Posterior vena cava (tissue), 2 donors: ENCODE results near the gene RNF10. TPM values are rescaled to one million over a fixed set of nuclear protein-coding genes. Genes with fewer than 3 reads are reported as not detected.
"Not testable (repeated sequence)": the region's sequence is repeated elsewhere in the genome, so short reads cannot be mapped to it uniquely, and the experiment has no call there.

Experiments
- DNase-seq: peaks from one replicate; pipeline ENCODE4 v3.0.0-alpha.2; 2020; ENCODE audit warnings: low spot score
- intact Hi-C, 2 donors: fragments of 100-400 bp; cut with DNase I; formaldehyde crosslinking; loops; one replicate each; pipeline versions ENCODE4 v1.14.1 to v1.14.2; 2022 to 2023
- long read RNA-seq, 2 donors: library from polyadenylated mRNA; unstranded; transcript quantifications; one replicate each; pipeline ENCODE4 v2.0.0, GENCODE V29; 2020 to 2021
- total RNA-seq, 2 donors: library from RNA; stranded (reverse); fragmentation: NEBNext Ultra II Directional; extraction: Animal tissue kit (Norgen Biotek cat#: 25700); gene quantifications; one replicate each; pipeline ENCODE4 v1.2.1, GENCODE V29; 2021
- donor health status: DM: yes; HTN: yes; CAD: no.
- donor health status: DM: yes; HTN: yes; CAD: no.

The RNF10 gene
- 100 to 1,000 TPM; 219 to 226 TPM for total RNA-seq
- long read RNA-seq, donor 1, transcript RNF10-201 (17 exons, 3,825 nt), result major isoform, 62 of 102 reads
- long read RNA-seq, donor 1, partial matches to known transcripts, result 15 of 102 reads
- long read RNA-seq, donor 1, other reads (novel, unspliced or antisense), result 22 of 102 reads
- long read RNA-seq, donor 2, transcript RNF10-201 (17 exons, 3,825 nt), result major isoform, 145 of 276 reads
- long read RNA-seq, donor 2, transcript RNF10-203 (17 exons, 2,671 nt), result minor isoform, 13 of 276 reads
- long read RNA-seq, donor 2, partial matches to known transcripts, result 70 of 276 reads
- long read RNA-seq, donor 2, other reads (novel, unspliced or antisense), result 48 of 276 reads

- DNase-seq, result peak; percentile 90
- intact Hi-C loops, result no loop called here
Measured at GRCh38 chr12:120534203-120534702, at the start of gene RNF10. TSS of gene RNF10 (plus strand) at chr12:120534356. CDS start at chr12:120534812, 456 bp downstream.

DNA sequence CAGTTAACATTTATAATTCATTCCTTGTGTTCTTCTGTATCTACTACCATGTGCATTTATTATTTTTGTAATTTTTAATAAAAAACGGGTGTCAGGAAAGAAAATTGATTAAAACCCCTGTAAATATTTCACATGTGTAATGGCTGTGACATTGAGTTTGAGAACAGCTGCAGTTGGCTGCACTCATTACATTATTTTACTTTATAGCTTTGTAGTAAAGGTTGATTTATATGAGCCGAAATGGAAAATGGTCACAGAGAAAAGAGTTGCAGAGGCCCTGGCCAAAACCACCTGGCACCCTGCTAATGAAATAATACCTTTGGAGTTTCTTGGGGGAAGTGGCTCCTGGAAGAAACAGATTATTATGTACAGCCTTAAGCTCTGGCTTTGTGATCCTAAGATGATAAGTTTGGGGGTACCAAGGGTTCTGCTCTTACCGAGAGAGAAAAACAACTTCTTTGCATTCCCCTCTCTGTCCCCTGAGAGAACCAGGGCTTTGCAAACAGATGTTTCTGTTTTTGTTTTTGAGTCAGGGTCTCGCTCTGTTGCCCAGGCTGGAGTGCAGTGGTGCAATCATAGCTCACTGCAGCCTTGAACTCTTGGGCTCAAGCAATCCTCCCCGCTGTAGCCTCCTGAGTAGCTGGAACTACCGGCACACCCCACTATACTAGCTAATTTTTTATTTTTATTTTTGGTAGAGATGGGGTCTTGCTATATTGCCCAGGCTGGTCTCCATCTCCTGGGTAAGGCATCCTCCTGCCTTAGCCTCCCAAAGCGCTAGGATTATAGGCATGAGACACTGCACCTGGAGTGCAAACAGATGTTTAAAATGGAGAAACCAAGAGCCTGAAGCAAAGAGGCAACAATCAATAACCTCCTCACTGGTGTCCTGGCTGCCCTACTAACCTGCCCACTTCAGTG lies 47.9 kb upstream of the RNF10 start:
- intact Hi-C loops, result no loop called here
- DNase-seq, result no peak

DNA sequence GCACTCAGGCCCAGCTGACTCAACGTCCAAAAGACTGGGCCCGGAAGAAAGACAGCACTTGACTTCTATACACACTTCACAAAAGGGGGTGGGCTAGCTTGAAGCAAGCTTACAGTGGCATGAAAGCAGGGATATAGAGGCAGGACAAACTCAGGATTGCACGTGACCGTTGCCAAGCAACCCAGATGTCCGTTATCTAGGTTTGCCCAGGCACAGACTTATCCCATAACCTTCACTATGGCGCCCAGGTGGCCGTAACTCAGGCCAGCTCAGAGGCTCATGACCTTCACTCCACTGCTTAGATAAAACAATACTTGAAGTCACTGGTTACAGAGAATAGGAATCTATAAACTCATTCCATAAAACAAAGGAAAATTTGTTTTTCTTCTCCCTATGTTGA lies 46.6 kb upstream of the RNF10 start:
- intact Hi-C loops, DNase-seq: not testable (repeated sequence)

DNA sequence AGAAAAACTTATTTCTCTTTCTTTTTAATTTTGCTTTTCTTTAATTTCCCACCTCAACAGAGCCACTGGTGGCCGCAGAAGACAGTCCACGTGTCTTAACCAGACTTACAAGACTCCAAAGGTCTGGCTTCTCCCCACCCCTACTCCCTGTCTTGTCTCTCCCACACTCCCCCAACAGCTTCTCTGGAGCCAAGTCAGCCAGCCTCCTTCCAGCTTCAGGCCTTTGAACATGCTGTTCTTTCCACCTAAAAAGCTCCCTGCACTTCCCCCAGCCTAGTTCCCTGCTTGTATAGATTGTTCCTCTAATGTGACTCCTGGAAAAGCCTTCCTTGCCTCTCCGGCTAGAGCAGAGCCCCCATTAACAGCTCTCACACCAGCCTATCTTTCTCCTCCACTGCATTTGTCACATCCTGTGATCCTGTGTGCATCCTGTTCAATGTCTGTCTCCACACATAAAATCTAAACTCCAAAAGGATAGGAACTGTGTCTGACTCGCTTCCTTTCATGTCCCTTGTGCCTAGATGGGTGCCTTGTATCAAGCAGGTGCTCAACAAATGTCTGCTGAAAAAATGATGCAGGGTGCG lies 46.0 kb upstream of the RNF10 start:
- intact Hi-C loops, result no loop called here
- DNase-seq, result no peak

DNA sequence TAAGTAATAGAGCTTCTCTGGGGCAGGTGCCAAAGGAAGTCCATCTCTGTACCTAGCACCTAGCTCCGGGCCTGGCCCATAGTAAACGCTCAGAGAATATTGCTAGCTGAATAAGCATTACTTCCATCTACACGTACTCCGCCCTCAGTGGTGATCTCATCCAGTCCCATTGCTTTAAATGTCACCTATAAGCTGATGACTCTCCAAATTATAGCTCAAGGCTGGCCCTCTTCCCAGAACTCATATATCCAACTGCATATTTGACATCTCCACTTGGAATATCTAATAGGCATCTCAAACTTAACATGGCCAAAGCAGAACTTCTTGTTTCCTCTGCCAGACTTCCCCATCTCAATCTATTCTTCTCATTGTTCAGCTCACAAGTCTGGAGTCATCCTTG lies 45.1 kb upstream of the RNF10 start:
- intact Hi-C loops, result no loop called here
- DNase-seq, result no peak

DNA sequence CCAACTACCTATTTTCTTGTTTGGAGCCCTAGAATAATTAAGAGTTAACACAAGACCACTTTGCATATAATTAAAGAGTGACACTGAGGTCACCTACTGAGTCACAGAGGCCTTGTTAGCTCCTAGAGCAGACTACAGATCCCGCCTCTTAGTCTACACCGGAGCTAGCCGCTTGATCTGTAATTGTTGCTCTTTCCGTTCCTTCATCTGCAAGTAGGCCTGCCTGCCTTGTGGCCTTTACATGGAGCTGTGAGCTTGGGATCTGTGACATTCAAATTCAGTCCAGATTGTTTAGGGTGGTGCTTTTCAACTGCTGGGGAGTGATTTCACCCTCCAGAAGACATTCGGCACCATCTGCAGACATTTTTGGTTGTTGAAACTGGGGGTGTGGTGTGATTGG lies 43.8 kb upstream of the RNF10 start:
- DNase-seq, result no peak
- intact Hi-C loops, result no loop called here

DNA sequence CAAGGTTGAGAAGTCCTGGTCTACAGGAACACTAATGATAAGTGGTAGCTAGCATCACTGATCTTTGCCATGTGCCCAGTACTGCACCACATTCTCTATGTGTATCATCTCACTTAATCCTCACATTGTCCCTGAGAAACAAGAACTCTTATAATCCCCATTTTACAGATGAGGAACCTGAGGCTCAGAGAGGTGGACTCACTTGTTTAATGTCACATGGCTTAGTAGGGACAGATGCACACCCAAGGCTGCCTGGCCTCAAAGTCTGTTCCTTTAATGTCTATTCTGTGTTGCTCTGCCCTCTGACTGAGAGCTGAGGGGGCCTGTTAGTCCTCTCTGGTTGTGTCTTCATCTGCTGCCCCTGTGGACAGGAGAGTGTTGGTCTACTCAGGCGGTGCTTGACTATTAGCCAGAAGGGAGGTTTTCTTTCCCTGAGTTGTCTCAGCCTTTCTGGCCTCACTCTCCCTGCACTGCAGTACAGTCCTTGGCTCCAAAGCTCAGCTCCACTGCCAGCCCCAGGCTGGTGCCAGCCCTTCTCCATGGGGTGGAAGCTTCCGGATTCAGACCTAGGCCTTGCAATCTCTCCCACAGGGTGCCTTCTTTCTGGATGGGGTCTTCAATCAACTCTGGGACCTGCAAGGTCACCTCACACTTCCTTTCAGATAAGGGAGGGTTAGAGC lies 43.2 kb upstream of the RNF10 start:
- intact Hi-C loops, result no loop called here
- DNase-seq, result peak; percentile 82

- no peak for DNase-seq
- intact Hi-C loops, result no loop called here
Measured at GRCh38 chr12:120495186-120495730, 38.9 kb upstream of the RNF10 start.

GRCh38 chr12:120495731-120496412 lies 38.3 kb upstream of the RNF10 start, which contains the start of gene DYNLL1:
TSS of gene DYNLL1 (plus strand) at chr12:120496113. CDS start at chr12:120496422, 309 bp downstream.
- intact Hi-C loops, result no loop called here

DNA sequence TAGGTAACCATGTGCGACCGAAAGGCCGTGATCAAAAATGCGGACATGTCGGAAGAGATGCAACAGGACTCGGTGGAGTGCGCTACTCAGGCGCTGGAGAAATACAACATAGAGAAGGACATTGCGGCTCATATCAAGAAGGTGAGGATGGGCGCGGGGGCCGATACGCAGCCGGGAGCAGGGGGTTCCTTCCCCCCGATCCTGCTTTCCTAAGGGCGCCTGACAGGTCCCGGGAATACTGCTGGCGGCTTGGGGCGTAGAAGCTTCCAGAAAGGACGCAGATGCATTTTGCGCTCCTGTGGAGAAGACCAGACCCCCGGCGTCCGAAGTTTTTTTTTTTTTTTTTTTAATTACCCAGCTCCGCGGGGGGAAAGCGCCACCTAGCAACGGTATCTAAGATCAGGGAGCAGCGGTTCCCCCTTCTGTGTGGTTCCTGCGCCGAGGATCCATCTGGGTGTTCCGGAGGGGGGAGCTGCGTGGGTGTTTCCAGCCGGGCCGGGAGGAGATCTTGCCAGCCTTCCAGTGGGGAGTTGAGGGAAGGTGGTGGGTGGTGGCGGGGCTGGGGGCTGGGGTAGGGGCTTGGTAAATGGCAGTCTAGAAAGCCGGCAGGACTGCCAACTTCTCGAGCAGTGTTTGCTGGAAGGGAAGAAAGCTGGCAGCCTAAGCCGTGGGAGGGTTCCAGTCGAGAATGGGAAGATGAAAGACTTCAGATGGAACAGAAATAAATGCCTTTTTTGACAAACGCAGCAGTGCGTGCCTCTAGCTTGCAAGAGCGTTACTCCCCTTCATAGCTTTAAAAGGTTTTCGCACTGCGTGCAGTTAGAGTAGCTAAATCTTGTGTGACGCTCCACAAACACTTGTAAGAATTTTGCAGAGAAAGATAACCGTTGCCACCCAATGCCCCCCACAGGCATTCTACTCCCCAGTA lies 37.5 kb upstream of the RNF10 start:
- intact Hi-C loops, result no loop called here
- peak; percentile 87 for DNase-seq

More at GRCh38 chr12:120495731-120496412, 38.3 kb upstream of the RNF10 start, which contains the start of gene DYNLL1:
- peak; percentile 99 for DNase-seq

GRCh38 chr12:120497524-120498150 lies 36.5 kb upstream of the RNF10 start:
- no peak for DNase-seq
- intact Hi-C loops, result no loop called here

- no peak for DNase-seq
- intact Hi-C loops, result no loop called here
Measured at GRCh38 chr12:120498870-120499515, 35.2 kb upstream of the RNF10 start.

GRCh38 chr12:120500581-120500980 lies 33.6 kb upstream of the RNF10 start:
- intact Hi-C loops, result no loop called here

GRCh38 chr12:120504587-120504986 lies 29.6 kb upstream of the RNF10 start:
- no peak for DNase-seq
- intact Hi-C loops, result no loop called here

More at GRCh38 chr12:120500581-120500980, 33.6 kb upstream of the RNF10 start:
- no peak for DNase-seq

GRCh38 chr12:120508537-120508936 lies 25.6 kb upstream of the RNF10 start:
- DNase-seq, result no peak
- intact Hi-C loops, result no loop called here

DNA sequence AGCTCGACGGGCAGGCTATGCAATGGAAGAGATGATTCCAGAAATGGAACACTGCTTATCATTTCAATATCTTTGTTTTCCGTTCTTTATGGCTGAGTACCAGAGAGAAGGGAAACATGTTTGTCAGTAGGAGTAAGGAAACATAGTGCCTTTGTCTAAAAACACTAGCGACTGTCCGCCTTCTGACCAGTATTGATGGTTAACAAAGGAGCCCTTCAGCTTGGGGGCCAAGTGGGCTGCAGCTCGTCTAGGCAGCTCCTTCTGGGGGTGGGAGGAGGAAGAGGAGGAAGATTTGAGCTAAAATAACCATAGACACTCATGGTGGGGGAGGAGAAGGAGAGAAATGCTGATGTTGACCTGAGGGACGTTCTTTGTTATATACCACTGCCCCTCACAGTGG lies 20.2 kb upstream of the RNF10 start:
- intact Hi-C loops, result loop anchor here in 1 of 2 donors (10.0 kb wide), 1 partner anchor 329 kb away; no protein-coding TSS in a partner anchor
- no peak for DNase-seq
